Activated CD4-positive, alpha-beta T cell treated with anti-CD3 and anti-CD28 coated beads, Interleukin-2, amount 10 ng/mL, durations not matched to agents 24 days and 14 days (primary cell): Measurements from ENCODE around the gene RIC8B. TPM values are rescaled to one million over a fixed set of nuclear protein-coding genes. Genes with fewer than 3 reads are reported as not detected.

Source experiments
- DNase-seq: peaks from one replicate; pipeline ENCODE4 v3.0.0; 2022
- H3K27ac Mint-ChIP-seq: one replicate; pipeline ENCODE4 v1.8.0; 2022; ENCODE audit warnings: mild to moderate bottlenecking, mixed read lengths
- H3K27me3 Mint-ChIP-seq: one replicate; pipeline ENCODE4 v1.8.0; 2022; ENCODE audit warnings: mixed read lengths
- H3K36me3 Mint-ChIP-seq: one replicate; pipeline ENCODE4 v1.8.0; 2022; ENCODE audit warnings: low read depth, mild to moderate bottlenecking, mixed read lengths
- H3K4me1 Mint-ChIP-seq: one replicate; pipeline ENCODE4 v1.8.0; 2021; ENCODE audit warnings: mixed read lengths
- H3K4me3 Mint-ChIP-seq: one replicate; pipeline ENCODE4 v1.8.0; 2022; ENCODE audit warnings: mild to moderate bottlenecking, moderate library complexity, mixed read lengths
- H3K9me3 Mint-ChIP-seq: one replicate; pipeline ENCODE4 v1.8.0; 2021; ENCODE audit warnings: mixed read lengths
- intact Hi-C: fragments of 100-400 bp; cut with micrococcal nuclease; formaldehyde crosslinking; loops from one replicate; pipeline ENCODE4 v1.15.1; 2023
- total RNA-seq: library from RNA; stranded (reverse); gene quantifications from 2 replicates; pipeline ENCODE4 v1.2.3, GENCODE V29; 2022

The RIC8B gene
- total RNA-seq, 1 donor from 2014 or later, result 14.9 TPM

DNA sequence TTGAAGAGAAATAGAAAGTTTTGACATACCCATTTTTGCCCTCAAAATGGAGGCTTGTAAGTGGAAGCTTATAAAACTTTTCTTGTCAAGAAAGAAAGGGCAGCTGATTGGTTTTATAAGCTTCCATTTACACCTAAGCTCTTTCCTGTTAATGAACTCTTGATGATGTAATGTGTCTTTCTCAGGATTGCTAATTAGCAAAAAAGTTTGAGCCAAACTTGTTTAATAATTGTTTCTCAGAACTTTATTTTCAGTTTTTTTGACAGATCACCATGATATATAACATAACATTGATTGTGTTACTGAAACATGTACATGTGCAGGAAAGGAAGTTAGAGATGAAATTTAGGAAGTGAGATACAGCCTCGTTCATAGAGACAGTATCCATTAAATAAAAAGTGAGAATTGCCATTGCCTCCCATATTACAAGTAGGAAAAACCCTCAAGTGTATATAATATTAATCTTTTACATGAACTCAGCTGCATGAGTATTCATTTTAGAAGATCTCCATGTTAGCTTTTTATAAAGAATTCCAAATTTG is 26.8 kb downstream of the RIC8B start:
- intact Hi-C loops, result no loop called here
- Mint-ChIP-seq H3K9me3 (no peaks in the 10 kb centered on the region), H3K4me1 (no peaks in the 10 kb centered on the region), H3K27ac (no peak overlapping the region), H3K27me3 (no peaks in the 10 kb centered on the region), H3K4me3 (no peak overlapping the region), H3K36me3 (peaks cover 16% of the 10 kb centered on the region)
- DNase-seq, result no peak

DNA sequence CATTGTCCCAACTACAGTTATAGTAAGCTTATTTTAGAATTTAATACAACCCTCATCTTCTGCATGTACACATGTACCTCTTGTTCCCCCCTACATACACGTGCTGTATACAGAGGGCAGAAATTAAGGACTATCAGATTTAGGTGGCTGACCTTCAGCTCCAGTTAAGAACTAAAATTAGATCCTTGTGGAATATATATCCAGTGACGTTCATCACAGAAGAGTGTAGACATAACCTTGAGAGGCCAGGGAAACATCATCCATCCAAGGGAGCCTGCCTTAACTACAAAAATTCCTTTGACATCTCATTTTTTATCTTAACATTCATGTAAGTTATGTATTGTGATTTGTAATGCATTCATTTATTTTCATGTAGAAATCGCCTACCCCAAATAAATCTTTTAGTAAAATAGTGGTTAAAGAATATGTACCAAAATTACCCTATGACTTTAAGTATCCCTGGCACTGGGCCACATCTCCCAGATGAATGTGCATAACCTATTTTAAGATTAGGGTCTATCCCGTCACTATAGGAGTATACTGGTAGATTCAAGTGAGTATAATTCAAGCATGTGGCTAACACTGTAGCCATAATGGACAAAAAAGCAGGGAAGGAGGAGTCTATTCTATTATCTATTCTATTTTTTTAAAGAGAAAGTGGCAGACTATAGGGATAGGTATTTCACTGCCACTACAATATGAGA is 27.5 kb downstream of the RIC8B start:
- Mint-ChIP-seq H3K4me1 (no peaks in the 10 kb centered on the region), H3K27ac (no peak overlapping the region), H3K36me3 (peaks cover 15% of the 10 kb centered on the region), H3K9me3 (no peaks in the 10 kb centered on the region), H3K4me3 (no peak overlapping the region), H3K27me3 (no peaks in the 10 kb centered on the region)
- intact Hi-C loops, result no loop called here
- no peak for DNase-seq

DNA sequence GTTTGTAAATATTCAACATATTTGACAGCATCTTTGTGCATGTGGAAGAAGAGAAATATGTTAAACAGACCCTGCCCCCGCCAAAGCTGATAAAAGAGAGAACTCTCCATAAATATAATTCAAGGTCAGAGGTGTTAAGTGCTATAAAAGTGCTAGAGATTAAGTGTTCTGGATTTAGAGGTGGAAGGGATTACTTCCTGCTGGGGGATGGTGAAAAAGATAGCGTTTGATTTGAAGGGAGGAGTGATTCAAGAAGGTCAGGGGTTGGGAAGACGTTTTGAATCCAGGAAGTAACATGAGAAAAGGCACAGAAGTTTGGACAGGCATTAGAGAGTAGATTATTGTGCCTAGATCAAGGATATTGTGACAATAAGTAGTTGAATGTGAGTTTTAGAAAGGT is 30.2 kb downstream of the RIC8B start:
- no peaks in the 10 kb centered on the region for H3K27me3 Mint-ChIP-seq
- no peak for DNase-seq
- H3K9me3 Mint-ChIP-seq, result no peaks in the 10 kb centered on the region
- intact Hi-C loops, result no loop called here
- no peak overlapping the region for H3K27ac Mint-ChIP-seq
- no peaks in the 10 kb centered on the region for H3K4me1 Mint-ChIP-seq
- peaks cover 14% of the 10 kb centered on the region for H3K36me3 Mint-ChIP-seq
- H3K4me3 Mint-ChIP-seq, result no peak overlapping the region

DNA sequence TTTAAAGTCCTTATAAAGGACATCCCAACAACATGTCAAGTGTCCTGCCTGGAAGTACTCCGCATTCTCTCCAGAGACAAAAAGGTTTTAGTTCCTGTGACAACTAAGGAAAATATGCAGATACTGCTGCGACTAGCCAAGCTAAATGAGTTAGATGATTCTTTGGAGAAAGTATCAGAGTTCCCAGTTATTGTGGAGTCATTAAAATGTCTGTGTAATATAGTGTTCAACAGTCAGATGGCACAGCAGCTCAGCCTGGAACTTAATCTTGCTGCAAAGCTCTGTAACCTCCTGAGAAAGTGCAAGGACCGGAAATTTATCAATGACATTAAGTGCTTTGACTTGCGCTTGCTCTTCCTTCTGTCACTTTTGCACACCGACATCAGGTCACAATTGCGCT is 40.2 kb downstream of the RIC8B start:
- DNase-seq, result no peak
- Mint-ChIP-seq H3K4me1 (no peaks in the 10 kb centered on the region), H3K27ac (no peak overlapping the region), H3K4me3 (no peak overlapping the region), H3K9me3 (no peaks in the 10 kb centered on the region), H3K36me3 (peaks cover 13% of the 10 kb centered on the region), H3K27me3 (no peaks in the 10 kb centered on the region)
- intact Hi-C loops, result no loop called here

DNA sequence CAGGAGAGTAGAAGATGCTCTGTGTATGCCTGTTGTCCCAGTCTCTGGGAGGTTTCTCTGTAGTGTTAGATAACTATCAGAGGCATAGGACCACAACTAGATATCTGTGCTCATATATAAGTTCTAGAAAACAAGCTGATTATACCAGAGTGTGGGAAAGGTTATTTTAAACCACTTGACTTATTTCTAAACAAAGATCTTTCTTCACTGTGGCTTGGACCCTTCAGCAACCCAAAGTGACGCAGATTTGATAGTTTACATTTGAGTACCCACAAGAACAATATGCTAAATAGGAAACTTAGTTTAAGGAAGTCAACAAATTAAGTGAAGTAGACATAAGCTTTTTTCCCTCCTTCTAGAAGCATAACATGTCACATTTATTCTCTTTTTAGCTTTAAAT is 41.3 kb downstream of the RIC8B start:
- H3K36me3 Mint-ChIP-seq, result peaks cover 13% of the 10 kb centered on the region
- H3K4me3 Mint-ChIP-seq, result no peak overlapping the region
- intact Hi-C loops, result no loop called here
- H3K27me3 Mint-ChIP-seq, result no peaks in the 10 kb centered on the region
- H3K4me1 Mint-ChIP-seq, result no peaks in the 10 kb centered on the region
- no peak overlapping the region for H3K27ac Mint-ChIP-seq
- no peaks in the 10 kb centered on the region for H3K9me3 Mint-ChIP-seq
- no peak for DNase-seq

DNA sequence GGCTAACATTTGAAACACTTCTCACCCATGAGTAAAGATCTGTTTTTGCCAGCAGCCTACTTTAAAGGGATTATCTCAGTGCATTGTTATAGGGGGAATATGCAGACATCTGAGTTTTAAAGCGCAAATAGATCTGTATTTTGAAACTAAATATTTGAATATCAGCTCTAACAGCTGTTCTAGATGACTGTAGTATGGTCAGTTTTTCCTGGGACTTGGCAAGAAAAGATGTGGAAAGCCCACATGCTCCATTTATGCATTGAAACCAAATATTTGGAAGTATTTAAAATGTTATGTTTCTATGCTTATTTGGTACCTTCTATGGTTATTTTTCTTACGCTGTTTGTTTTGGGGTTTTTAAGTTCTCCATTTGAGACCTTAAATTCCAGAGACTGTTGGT is 41.7 kb downstream of the RIC8B start:
- Mint-ChIP-seq H3K27me3 (no peaks in the 10 kb centered on the region), H3K9me3 (no peaks in the 10 kb centered on the region), H3K27ac (no peak overlapping the region), H3K4me3 (no peak overlapping the region), H3K36me3 (peaks cover 15% of the 10 kb centered on the region), H3K4me1 (no peaks in the 10 kb centered on the region)
- DNase-seq, result no peak
- intact Hi-C loops, result no loop called here

DNA sequence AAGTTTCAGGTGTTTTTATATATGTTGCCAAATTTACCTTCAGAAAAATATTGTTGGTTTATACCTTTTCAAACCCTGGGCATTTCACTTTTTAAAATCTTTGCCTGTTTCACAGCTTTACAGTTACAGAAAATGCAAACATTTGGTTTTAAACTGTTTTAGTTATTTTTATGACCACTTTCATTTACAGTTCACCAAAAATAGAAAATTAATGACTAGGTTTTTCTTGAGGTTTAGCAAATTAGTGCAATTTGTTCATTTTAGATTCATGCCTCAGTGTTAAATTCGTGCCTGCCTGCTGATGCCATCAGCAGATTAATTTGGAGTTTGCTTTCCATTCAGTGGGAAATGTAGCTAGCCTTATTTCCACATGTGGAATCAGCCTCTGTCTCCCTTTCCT is 45.5 kb downstream of the RIC8B start:
- no peaks in the 10 kb centered on the region for H3K9me3 Mint-ChIP-seq
- no peak for DNase-seq
- peaks cover 14% of the 10 kb centered on the region for H3K36me3 Mint-ChIP-seq
- intact Hi-C loops, result no loop called here
- H3K4me1 Mint-ChIP-seq, result no peaks in the 10 kb centered on the region
- H3K27me3 Mint-ChIP-seq, result no peaks in the 10 kb centered on the region
- no peak overlapping the region for H3K4me3 Mint-ChIP-seq
- H3K27ac Mint-ChIP-seq, result no peak overlapping the region

DNA sequence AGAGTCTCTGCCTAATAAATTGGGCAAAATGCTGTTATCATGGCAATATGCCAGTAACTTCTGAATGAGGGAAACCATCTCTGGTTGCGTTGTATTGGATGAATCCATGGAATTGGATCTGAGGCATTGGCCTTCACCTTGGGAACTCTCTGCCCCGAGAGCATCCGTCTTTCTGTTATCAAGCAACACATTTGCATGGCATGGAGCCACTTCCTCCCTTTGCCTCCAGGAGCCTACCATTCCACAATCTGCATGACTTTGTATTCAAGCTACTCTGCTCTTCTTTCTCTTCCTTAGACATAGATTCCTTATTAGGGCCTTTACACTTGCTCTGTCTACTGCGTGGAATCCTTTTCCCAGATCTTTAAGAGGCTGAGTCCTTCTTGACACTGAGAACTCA is 57.2 kb downstream of the RIC8B start:
- H3K9me3 Mint-ChIP-seq, result no peaks in the 10 kb centered on the region
- no peak overlapping the region for H3K27ac Mint-ChIP-seq
- peaks cover 11% of the 10 kb centered on the region for H3K36me3 Mint-ChIP-seq
- no peaks in the 10 kb centered on the region for H3K27me3 Mint-ChIP-seq
- no peak for DNase-seq
- H3K4me3 Mint-ChIP-seq, result no peak overlapping the region
- intact Hi-C loops, result no loop called here
- H3K4me1 Mint-ChIP-seq, result no peaks in the 10 kb centered on the region

DNA sequence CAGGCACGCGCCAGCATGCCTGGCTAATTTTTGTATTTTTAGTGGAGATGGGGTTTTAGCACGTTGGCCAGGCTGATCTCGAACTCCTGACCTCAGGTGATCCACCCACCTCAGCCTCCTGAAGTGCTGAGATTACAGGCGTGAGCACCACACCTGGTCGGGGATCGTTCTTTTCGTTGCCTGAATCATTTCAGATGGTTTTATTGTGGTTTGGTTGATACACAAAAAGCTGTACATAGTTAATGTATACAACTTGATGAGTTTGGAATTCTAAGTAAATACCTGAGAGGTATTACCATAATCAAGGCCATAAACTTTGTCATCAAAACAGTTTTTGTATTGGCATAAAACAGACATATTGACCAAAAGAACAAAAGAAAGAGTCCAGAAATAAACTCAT is 63.3 kb downstream of the RIC8B start:
- intact Hi-C loops, result no loop called here
- no peak overlapping the region for H3K27ac Mint-ChIP-seq
- H3K9me3 Mint-ChIP-seq, result no peaks in the 10 kb centered on the region
- peaks cover 6% of the 10 kb centered on the region for H3K4me1 Mint-ChIP-seq
- H3K4me3 Mint-ChIP-seq, result no peak overlapping the region
- H3K27me3 Mint-ChIP-seq, result no peaks in the 10 kb centered on the region
- DNase-seq, result no peak
- peaks cover 10% of the 10 kb centered on the region for H3K36me3 Mint-ChIP-seq

DNA sequence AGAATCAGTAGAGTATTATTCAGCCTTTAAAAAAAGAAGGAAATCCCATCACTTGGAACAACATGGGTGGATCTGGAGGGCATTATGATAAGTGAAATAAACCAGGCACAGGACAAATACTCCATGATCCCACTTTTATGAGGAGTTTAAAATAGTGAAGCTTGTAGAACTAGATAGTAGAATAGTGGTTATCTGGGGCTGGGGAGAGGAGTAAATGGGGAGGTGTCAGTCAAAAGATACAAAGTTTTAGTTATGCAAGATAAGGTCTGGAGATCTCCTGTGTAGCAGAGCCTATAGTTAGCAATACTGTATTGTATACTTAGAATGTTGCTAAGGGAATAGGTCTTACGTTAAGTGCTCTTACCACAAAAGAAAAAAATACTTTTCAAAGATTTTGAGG is 64.9 kb downstream of the RIC8B start:
- no peak for DNase-seq
- H3K9me3 Mint-ChIP-seq, result no peaks in the 10 kb centered on the region
- H3K27me3 Mint-ChIP-seq, result no peaks in the 10 kb centered on the region
- no peak overlapping the region for H3K27ac Mint-ChIP-seq
- H3K36me3 Mint-ChIP-seq, result peaks cover 12% of the 10 kb centered on the region
- no peak overlapping the region for H3K4me3 Mint-ChIP-seq
- intact Hi-C loops, result no loop called here
- H3K4me1 Mint-ChIP-seq, result peaks cover 6% of the 10 kb centered on the region

DNA sequence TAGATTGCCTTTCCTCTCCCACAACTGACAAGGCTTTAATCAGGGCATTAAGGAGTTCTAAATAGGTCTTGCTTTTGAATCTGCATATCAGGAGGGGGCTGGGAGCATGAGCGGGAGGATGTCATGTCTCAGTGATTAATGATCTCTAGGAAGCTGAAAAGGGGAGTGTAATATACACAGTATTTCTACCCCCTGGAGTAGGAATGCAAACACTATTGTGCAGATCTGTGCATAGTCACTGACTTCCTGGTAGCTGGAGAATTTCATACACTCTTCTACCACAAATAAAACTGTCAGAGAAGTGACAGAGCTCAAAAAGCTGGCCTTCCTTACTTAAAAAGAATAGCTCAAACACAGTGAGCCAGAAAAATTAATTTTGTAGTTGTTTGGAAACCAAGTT is 65.8 kb downstream of the RIC8B start:
- no peak overlapping the region for H3K4me3 Mint-ChIP-seq
- H3K36me3 Mint-ChIP-seq, result peaks cover 10% of the 10 kb centered on the region
- intact Hi-C loops, result loop anchor here (5.0 kb wide), 1 partner anchor 77 kb away; no protein-coding TSS in a partner anchor
- peaks cover 6% of the 10 kb centered on the region for H3K4me1 Mint-ChIP-seq
- H3K27me3 Mint-ChIP-seq, result no peaks in the 10 kb centered on the region
- H3K27ac Mint-ChIP-seq, result no peak overlapping the region
- DNase-seq, result no peak
- no peaks in the 10 kb centered on the region for H3K9me3 Mint-ChIP-seq

DNA sequence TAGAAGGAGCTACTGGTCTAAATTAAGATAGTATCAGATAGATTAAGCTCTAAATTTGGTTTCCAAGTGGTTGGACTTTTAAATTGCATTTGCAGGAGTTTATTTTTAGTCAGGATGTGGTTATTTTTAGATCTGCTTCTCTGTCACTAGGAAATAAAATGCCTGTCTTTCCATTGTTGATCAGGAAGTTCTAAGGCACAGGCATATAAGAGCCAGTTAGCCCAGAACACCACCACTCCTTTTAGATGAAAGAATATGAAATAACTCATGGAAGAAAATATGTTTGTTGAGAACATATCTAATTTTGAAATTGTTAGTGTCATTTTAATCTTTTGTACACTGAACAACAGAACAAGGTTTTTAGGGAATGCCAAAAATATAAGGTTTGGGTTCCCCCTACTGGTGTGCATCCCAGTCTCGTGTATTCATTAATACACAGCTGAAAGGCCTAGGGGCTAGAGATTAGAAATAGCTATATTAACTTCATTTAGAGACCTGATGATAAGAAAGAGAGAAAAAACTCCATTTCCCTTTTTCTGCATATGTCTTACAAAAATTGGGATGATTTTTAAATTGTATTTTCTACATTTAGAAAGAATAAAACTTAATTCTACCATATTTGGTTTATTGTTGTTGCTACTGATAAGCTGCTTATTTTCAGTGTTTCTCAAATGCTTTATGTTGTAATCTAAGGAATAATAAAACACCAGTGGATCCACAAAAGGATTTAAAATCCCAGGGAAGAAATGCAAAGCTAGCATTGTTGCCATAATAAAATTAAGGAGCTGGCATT is 67.2 kb downstream of the RIC8B start:
- Mint-ChIP-seq H3K4me1 (peaks cover 6% of the 10 kb centered on the region), H3K9me3 (no peaks in the 10 kb centered on the region), H3K27me3 (no peaks in the 10 kb centered on the region), H3K27ac (no peak overlapping the region), H3K36me3 (peaks cover 5% of the 10 kb centered on the region), H3K4me3 (no peak overlapping the region)
- peak; percentile 70 for DNase-seq
- intact Hi-C loops, result loop anchor here (1.0 to 5.0 kb wide), 2 partner anchors 76 to 455 kb away; no protein-coding TSS in a partner anchor

DNA sequence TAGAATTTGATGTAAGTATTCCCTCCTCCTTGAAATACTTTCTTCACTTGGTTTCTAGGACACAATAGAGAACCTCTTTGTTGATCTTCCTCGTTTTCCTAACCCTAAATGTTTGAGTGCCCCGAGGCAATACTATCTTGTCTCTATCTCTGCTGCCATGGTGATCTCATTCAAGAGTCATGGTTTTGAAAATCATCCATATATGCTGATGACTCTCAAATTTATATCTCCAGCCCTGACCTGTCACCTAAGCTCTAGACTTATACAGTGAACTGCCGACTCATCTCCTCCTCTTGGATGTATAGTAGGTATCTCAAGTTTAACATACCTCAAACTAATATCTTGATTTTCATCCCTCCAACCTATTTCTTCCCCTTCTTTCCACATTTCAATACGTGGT is 71.4 kb downstream of the RIC8B start:
- Mint-ChIP-seq H3K27ac (no peak overlapping the region), H3K4me1 (peaks cover 6% of the 10 kb centered on the region), H3K9me3 (no peaks in the 10 kb centered on the region), H3K27me3 (no peaks in the 10 kb centered on the region), H3K4me3 (no peak overlapping the region), H3K36me3 (peaks cover 7% of the 10 kb centered on the region)
- intact Hi-C loops, result no loop called here
- no peak for DNase-seq

DNA sequence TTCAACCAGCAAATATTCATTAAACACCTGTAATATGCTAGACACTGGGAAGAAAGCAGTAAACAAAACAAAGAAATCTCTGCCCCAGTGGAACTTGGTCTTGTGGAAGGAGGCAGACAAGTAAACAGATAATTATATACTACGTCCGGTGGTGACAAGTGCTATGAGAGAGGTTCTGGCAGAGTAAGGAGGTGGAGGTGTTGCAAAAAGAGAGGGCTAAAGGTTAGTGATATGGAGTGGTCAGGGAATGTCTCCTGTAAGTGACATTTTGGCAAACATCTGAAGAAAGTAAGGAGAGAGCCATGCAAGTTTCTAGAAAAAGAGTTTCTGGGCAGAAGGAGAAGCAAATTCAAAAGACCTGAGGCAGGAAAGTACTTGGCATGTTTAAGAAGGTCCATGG is 73.4 kb downstream of the RIC8B start:
- Mint-ChIP-seq H3K36me3 (peaks cover 8% of the 10 kb centered on the region), H3K27ac (no peak overlapping the region), H3K4me1 (peaks cover 3% of the 10 kb centered on the region), H3K27me3 (no peaks in the 10 kb centered on the region), H3K4me3 (no peak overlapping the region), H3K9me3 (no peaks in the 10 kb centered on the region)
- no peak for DNase-seq
- intact Hi-C loops, result no loop called here
